GM21526 (cell line): Measurements from ENCODE around the gene PIEZO2.

Source experiments
- ATAC-seq: cut with Tn5 transposase; IDR thresholded peaks from one replicate; pipeline ENCODE4 v1.9.1; 2021; ENCODE audit warnings: moderate library complexity; ENCODE audit not compliant: unreplicated experiment, low FRiP score

Gene PIEZO2

DNA sequence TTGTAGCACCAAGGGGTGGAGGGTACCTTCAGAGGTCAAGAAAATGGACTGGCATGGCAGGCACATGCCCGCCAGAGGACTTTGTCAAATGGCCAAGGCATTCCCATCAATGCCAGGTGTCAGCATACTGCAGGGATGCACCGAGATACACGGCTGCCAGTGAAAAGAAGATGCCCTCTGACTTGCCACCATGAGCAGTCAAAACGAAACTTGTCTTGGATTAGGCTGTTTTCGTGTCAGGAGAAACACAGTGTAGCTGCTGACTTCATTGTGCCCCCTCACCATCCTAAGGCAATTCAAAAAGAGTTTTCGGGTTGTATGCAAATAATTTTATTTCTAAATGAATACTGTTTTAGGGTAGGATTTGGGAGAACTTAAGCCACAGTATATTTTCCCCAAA is 442.1 kb downstream of the PIEZO2 start:
- no peak for ATAC-seq

DNA sequence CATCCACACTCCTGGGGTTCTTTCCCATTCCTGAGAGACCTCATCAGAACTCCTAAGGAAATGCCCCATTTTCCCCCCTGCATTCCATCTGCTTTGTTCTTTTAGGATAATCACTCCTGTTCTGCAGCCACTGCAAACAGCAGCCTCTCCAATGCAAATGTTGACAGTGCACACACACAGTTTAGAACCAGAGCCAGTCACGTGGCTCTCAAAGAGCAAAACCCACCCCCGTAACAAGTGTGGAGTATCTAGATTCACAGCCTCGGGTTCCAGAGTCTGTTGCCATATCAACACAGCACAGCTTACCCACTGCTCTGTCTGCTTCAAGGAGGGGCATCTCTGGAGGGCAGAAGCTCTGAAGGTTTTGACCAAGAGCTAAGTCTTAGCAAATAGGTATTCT is 443.6 kb downstream of the PIEZO2 start:
- ATAC-seq, result no peak

DNA sequence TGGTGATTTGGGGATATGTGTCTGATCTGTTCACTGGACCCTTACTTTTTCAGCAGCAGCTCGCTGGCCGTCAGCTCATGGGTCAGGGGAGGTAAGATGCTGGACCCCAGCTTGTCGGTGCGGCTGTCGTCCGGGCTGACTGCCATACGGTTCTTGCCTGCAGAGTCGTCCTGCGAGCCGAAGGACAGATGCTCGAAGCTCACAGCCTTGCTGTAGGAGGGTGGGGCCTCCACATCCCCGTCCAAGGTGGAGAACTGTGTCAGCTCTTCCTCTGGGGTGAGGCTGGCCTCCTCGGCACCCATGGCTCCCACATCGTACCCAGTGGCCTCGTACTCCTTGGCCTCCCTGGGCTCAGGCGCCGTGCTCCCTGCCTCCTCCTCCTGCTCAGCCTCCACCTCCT is 444.1 kb downstream of the PIEZO2 start:
- no peak for ATAC-seq

DNA sequence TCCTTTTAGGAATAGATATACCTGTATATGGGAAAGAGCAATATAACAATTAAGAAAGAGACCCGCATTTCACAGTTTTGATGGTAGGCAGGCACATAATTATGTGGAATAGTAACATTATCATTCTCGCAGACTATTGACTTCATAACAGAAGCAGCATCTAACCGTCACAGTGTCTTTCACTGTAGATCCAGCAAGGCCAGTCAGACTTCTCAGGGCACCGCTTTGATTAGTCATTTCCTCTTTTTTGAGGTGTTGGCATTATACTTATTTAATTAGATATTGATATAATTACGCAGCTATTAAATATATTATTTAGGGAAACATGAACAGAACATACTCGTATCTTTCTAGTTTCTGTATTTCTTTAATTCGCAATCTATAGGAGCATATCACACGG is 447.2 kb downstream of the PIEZO2 start:
- no peak for ATAC-seq

DNA sequence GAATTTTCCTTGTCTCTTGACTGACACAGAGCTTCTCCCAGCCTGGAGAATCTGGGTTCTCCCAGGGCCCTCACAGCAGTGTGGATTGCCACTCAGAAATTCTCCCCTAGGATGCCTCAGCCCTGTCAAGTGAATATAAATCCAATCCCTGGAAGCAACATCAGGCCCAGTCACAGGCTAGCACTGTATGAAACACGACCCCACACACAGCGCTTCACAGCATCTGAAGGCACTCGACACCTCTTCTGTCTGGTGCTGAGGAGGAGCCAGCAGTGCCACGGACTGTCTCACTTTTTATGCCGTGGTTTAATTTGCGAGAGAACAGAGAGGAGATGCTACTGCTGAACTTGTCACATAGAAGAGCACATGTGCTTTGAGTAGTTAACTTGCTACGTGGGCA is 459.0 kb downstream of the PIEZO2 start:
- ATAC-seq, result no peak

DNA sequence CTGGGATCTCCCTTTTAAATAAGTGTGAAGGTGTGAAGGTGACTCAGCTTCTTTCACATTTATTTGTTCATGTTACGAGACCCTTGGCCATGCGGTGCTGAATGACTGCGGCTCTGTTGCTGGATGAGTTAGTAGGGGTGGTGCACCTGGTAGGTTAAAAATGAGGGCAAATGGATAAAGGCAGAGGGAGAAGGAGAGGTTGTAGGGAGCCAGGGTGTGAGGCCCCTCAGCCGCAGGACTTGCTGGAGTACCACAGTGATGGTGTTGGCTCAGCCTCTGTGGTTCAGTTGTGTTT is 459.4 kb downstream of the PIEZO2 start:
- no peak for ATAC-seq

DNA sequence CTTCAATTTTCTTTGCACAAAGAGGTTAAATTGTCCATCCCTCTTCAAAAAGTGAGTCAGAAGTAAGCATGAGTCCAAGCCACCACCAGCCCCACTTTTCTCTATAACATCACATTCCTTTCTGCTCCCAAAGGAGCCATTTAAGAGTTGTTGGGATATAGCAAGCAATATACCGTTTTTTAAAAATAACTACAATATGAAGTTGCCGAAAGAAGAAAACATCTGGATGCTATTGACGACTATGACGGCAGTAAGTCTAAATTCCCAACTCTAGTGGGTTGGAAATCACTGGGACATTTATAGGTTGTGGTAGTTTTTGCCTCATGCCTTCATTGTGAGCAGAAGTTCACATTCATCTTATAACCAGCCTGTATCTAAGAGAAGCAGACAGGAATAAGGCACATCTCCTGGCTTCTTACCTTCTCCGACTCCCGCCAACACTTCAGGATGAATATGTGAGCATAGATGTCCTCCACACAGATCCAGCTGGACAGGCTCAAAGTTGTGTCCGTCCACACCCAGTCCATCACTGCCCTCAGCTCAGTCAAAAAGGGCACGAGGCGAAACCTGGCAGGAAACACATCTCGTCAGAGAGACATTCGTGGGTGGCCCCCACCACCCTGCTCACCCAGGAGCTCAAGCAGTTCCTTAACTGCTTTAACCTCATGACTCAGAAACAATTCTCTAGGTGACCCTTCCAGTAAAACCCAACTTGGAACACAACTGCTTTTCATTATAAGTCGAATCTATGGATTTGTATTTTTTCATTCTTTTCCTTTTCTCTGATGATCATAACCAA is 459.9 kb downstream of the PIEZO2 start:
- ATAC-seq, result no peak

DNA sequence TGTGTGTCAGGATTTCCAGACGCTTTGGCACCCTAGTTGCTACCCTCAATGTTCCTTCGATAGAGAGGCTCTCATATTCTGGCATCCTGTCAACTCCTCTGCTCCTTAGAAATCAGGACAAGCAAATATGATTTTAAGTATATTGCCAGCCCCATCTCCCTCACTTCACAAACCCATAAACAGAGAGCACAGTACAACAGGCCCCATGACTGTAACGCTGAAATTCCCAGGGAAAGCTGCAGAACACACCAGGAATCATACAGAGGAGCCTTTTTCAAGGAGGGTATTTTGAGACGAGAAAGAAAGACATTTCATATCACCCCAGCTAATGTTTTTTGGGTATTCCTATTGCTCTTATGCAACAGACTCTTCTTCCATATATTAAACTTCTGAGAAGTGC is 460.6 kb downstream of the PIEZO2 start:
- ATAC-seq, result no peak

DNA sequence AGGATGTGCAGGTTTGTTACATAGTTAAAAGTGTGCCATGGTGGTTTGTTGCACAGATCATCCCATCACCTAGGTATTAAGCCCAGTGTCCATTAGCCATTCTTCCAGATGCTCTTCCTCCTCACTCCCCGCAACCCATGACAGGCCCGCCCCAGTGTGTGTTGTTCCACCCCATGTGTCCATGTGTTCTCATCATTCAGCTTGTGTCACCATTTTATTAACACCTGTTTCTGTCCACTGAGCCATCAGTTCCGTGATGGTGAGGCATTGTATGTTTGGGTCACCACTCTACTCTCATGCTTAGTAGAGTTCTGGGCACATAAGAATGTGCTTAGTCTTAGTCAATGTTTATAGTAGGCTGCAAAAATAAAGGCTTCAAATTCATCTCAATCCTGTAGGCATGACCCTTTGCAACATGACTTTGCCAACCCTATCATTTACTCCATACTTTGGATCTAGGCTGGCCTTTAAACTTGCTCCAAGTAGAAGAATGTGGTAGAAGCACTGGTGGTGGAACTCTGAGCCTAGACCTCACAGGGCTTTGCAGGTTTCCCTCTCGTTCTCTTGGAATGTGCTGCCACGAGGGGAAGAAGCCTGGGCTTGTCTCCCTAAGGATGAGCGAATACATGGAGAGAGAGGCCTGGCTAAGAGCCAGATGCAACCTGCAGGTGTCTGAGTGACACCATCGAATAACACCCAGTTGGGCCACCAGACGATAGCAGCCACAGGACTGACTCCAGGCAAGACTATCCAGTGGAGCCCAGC is 462.0 kb downstream of the PIEZO2 start:
- ATAC-seq, result no peak

DNA sequence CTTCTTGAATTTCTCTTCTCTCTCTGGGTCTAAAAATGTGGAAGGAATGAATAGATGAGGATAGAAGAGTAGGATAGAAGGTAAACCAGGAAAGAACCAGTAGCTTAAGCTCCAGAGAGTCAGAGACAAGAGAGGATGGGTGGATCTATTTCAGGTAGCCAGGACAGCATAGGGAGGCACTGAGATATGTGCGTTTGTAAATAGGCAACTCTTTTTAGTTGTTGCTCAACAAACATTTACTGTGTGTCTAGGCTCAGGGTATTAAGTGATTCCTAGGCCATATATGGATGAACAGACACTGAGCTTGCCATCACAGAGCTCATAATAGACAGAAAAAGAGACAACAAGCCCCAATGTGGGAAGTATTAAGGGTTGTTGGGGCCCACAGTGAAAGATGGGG is 463.1 kb downstream of the PIEZO2 start:
- no peak for ATAC-seq

DNA sequence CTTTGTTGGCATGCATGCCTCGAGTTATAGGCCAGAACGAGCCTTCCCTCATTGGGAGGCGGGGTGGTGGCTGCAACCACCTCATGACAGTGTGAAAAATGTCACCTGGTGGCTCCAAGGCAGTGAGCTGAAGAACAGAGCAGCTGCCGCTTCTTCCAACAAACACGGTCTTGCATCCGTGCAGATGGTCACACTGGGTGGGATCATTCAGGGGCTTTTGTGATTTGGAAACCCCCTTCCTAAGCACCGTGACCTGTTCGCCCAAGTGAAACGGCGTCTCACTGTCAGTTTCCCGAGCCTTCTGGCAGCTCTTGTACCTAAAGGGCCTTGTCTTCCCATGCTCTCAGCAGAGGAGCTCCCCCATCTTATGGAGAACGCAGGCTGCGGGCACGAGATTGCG is 463.9 kb downstream of the PIEZO2 start:
- no peak for ATAC-seq

DNA sequence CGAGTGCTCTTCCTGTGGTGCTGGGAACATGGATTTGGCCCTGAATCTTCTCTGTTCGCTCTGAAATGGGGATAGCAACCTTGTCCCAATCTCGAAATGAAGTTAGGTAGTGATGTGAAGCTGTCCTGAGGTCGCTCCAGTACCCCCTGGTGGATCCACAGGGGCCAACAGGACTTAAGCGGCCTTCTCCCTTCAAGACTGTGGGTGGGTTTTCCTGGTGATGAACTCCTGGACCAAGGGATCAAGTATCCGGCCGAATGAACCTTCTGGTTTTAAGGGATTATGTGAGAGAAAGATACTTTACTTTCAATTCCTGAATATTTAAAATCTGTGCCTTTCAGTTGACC is 467.0 kb downstream of the PIEZO2 start:
- ATAC-seq, result no peak

DNA sequence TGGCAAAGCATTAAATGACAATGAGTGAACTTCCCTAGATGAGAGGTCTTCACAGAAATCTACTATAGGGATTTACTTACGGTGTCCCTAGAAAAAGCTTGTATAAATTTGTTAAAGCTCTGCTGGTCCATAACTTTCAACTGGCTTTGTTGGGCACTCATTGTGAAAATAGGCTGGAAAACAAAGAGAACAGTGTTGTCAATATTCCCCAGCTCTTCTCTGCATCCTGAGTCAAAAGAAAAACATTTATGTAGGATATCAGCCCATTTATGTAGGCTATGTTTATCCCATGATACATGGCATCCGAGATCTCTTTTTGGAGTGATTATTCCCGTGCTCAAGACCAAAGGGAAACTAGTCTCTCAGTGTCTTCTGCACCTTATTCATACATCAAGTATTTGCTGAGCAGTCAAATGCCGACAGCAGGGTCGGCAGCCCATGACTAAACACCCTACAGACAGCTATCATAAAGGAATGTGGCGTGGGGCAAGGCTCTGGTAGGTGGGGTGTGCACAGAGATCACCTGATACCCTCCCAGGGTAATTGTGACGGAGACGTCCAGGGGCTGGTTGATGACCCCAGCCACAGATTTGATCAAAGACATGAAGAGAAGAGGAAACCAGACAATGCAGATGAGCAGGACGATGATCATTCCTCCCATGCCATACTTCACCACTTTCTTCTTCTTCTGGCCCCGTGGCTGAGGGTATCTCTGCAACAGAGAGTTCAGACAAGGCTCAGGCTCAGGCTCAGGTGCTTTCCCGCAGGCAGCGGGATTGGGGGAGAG is 467.6 kb downstream of the PIEZO2 start:
- no peak for ATAC-seq

DNA sequence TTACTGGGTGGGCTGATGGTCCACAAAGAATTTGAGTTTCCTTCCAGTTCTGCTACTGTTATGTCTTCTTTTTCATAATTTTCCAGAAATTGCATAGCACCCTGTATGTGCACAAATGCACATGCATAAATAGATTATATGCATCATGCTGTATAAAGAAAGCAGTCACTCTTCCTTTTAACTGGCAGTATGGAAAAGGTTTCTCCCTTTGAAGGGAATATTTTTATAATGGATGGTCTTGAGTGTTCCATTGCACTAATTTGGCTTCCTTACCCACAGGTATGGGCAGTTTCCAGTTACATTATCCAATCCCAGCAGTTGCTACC is 469.1 kb downstream of the PIEZO2 start:
- ATAC-seq, result no peak

DNA sequence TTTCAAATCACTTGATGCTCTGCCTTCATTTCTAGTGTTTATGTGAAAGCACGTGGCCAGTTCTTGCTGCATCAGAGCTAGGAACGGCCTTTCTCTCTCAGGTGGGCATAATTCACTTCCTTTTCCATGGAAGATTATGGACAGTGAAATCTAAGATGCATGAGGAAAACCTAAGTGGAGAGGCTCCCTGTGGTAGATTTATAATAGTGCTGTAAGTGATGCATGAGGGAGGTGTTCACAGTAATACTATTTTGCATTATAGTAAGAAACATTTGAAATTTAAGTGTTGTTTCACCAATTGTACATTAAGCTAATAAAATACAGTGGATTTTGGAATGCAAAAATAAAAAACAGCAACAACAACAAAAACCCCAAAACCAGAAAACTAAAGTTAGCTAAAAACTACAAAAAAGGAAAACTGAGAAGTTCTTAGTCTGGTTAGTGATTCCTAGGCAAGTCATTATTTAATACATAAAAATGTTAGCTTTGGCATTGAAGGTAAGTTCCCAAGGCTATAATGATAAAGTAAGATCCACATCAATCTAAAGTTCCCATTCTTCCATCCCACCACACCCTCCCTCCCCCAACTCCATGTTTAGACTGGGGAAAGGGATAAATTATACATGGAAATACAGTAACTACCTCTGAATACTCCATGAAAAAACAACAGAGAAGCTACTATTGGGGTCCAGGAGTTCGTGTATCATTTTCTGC is 469.7 kb downstream of the PIEZO2 start:
- no peak for ATAC-seq

DNA sequence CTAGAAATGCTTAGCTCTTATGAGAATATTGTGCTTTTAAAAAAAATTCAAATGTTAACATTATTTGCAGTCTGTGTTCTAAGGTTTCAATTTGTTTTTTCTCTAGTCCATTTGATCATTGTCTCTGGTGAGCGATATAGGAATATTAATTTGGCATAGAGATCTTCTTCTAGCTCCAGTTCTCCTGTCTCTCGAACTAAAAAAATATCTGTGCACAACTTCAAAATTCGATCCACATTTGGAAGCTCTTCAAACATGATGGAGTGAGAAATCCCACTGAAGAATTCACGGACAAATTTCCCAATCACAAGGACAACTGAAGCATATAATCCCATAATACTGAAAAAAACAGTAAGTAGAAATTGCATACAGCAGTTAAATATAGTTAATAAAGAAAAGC is 477.9 kb downstream of the PIEZO2 start:
- ATAC-seq, result no peak

DNA sequence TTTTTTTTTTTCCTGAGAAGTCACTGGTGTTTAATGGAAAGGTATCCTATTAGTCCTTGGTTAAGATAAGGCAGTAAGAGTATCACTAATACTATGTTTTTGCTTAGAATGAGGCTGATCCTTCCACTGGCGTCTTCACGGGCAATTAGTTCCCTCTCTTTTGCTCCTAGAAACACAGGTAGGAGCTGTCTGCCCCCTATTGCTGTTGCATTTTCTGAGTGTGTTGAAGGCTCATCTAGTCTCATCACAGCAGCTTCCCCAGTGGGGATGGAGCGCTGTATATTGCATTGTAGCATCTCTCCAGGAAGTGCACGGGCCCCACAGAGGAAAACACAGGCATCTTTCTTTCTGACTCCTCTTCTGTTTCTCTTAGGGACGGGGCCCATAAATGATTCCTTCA is 478.5 kb downstream of the PIEZO2 start:
- no peak for ATAC-seq

DNA sequence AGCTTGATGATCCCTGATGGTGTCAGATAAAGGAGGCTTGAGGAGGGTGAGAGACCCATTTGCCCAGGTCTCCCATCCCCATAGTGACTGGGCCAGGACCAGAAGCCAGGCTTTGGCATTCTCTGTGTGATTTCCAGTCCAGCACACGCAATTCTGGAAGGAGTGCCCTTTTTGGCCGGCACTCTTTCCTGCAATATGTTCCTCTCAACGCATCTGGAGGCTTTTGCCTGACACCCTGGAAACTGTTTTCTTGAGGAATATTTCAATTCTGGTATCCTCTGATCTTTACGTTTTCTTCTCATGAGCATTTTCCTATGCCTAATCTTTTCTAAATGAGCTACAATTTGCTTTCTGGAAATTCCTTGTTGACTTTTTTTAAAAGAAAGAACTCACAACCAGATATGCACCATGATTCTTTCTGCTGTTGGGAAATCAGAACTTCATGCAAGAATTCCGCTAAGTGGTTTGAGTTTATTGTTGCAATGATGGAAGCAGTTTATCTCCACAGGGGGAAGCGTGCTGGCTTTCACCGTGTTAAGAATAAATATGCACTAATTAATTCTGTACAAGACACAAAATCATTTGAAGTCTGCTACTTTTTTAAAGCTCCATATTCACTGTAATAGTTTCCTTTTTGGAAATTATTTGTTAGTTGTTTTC is 479.8 kb downstream of the PIEZO2 start:
- no peak for ATAC-seq

DNA sequence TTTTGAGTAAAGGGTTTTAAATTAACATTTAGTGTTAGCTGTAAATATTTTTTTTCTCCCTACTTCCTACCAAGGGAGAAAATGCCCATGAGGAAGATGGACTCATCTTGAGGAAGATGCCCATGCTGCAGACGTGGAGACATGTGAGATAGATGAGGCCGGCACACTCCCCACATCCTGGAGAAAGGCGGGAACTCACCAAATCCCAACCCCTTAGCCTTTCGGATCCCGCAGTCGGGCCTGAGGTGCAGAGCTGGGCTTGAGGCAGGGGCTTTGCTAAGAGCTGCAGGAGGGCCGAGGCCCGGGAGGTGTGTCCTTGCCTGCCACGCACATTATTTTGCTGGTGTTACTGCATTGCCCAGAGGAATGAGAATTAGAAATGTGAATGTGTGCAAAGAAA is 485.6 kb downstream of the PIEZO2 start:
- ATAC-seq, result no peak

DNA sequence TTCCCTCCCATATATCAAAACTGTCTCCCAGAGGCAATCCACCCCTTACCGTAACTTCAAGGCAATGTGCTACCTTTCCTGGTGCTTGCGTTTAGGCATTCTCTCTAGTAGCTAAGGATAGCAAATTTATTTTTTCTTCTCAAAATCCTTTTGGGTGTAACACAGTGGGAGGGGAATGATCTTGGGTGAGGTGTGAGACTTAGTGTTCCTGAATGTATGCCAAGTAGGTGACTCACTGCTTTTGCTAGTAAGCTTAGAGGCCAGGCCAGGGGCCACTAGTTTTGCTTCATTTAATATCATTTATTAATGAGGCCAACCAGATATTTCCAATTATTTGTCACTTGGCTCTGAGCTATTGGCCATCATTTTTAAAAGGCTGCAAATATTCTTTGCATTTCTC is 488.1 kb downstream of the PIEZO2 start:
- no peak for ATAC-seq
